Hepatic stellate cell (primary cell): Measurements from ENCODE around the gene FFAR3.

Experiments
- DNase-seq: peaks from one replicate; pipeline ENCODE4 v3.0.0; 2011; ENCODE audit warnings: low spot score

FFAR3 gene

GRCh38 chr19:35331551-35332214, 26.6 kb upstream of the FFAR3 start:
- no peak for DNase-seq

GRCh38 chr19:35332817-35333216, 25.4 kb upstream of the FFAR3 start:
- DNase-seq, result no peak

- no peak for DNase-seq
Observed at GRCh38 chr19:35334144-35334753, 24.0 kb upstream of the FFAR3 start.

- no peak for DNase-seq
Observed at GRCh38 chr19:35336166-35336955, 21.9 kb upstream of the FFAR3 start.

- DNase-seq, result no peak
Observed at GRCh38 chr19:35337097-35337983, 20.9 kb upstream of the FFAR3 start.

GRCh38 chr19:35337984-35338296, 20.3 kb upstream of the FFAR3 start:
- DNase-seq, result no peak

GRCh38 chr19:35340431-35340830, 17.8 kb upstream of the FFAR3 start:
- no peak for DNase-seq

GRCh38 chr19:35341006-35341405, 17.3 kb upstream of the FFAR3 start:
- DNase-seq, result no peak

- DNase-seq, result no peak
Observed at GRCh38 chr19:35341565-35342225, 16.6 kb upstream of the FFAR3 start.

- no peak for DNase-seq
Observed at GRCh38 chr19:35342430-35342829, 15.8 kb upstream of the FFAR3 start.

GRCh38 chr19:35344511-35345031, 13.7 kb upstream of the FFAR3 start:
- DNase-seq, result no peak

GRCh38 chr19:35345671-35346111, 12.6 kb upstream of the FFAR3 start:
- DNase-seq, result no peak

GRCh38 chr19:35346193-35347052, 11.8 kb upstream of the FFAR3 start:
- DNase-seq, result no peak

GRCh38 chr19:35347171-35347929, 10.9 kb upstream of the FFAR3 start, which contains the start of gene FFAR1:
Gene FFAR1, plus strand, starts transcription at chr19:35347902. Its CDS starts 3,650 bp downstream, at chr19:35351552.
- no peak for DNase-seq

- no peak for DNase-seq
Observed at GRCh38 chr19:35347930-35348298, 10.3 kb upstream of the FFAR3 start.

GRCh38 chr19:35348911-35349611, 9.2 kb upstream of the FFAR3 start:
- DNase-seq, result no peak

GRCh38 chr19:35349614-35350521, 8.4 kb upstream of the FFAR3 start:
- no peak for DNase-seq

- no peak for DNase-seq
Observed at GRCh38 chr19:35350591-35350990, 7.7 kb upstream of the FFAR3 start.
